GM19455 (cell line): ENCODE results near the gene RANGRF.

Experiments
- ATAC-seq: cut with Tn5 transposase; IDR thresholded peaks from one replicate; pipeline ENCODE4 v1.9.1; 2021; ENCODE audit not compliant: unreplicated experiment

Gene RANGRF

DNA sequence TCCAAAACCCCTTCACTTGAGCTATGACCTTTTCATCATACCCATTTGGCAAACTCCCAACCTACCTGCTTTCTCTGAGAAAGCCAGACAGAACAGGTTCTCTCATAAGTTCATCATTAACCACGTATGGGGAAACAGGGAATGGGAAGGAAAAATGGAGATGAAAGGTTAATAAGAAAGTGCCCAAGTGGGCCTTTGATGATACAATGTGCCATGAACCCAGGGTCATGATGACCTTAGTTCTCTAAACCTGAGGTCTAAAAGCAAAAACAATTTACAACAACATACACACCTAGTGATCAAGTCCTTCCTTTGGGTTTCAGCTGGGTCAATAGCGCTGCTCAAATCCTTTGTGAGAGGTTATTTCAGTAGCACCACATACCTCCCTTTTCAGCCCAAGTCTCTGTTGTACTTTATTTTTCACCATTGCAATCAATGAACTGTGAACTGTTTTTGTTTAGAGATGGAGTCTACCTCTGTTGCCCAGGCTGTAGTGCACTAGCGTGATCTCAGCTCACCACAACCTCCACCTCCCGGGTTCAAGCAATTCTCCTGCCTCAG is 14.5 kb upstream of the RANGRF start:
- ATAC-seq: no peak

DNA sequence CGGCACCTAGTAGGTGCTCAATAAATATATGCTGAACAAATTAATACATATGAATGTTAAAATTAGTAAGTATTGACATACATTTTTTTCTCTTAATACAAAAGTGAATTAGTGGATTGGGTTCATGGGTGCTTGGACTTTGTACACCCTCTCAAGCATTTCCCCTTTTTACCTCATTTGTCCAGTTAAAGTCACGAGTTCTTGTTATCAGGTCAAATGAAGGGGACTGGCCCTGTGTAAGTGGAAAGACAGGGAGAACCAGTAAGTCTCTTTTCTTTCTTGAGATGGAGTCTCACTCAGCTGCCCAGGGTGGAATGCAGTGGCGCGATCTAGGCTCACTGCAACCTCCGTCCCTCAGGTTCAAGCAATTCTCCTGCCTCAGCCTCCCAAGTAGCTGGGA is 13.7 kb upstream of the RANGRF start:
- no peak for ATAC-seq

DNA sequence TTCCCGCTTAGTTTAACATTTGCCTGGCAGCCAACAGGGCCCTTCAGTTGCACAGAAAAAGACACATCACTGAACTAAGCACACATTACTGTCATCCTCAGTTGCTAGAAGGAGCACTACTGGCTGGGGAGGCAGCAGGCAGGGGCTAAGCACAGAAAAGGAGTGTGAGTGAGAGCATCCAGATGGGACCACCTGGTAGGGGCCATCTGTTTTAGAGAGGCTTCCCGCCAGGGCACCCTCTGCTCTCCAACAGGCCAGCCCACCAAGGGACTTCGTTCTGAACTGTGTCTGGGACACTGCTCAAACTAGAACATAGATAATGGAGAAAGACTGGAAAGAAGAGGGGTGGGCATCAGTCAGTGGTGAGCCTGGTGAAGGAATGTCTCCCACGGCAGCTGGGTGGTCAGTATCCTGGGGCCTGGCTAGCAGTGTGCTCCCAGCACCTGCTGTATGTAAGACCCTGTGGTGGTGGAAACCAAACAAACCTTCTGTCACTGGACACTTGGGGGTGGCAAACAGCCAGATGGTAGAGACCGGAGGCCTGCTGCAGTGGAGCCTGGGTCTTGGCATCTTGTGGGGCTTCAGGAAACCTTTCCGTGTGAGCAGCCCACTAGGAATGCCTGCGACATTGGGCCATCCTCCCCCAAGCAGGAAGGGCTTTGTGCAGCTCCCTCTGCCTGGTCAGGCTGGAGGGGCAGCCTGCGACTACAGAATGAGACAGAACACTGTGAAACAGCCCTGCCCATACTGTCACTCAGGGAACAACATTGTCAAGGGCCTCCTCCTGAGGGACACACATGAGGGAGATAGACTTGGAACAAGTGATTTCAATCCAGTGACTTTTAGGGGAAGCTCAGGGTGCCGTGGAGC is 12.8 kb upstream of the RANGRF start:
- ATAC-seq: no peak

DNA sequence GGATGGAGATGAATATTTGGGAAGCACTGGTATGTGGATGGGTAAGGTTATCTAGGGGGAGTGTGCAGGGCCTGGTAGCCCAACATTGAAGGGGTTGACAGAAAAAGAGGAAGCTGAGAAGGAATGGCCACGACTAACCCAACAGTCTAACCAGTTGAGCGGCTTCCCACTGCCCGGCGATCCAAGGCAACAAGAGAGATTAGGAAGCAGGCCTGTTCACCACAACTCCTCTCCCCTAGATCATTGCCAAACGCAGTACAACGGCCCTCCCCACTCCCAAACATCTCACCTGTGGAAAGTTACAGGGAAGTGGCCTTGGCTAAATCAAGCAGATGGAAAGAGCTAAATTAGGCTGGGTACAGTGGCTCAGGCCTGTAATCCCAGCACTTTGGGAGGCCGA is 11.2 kb upstream of the RANGRF start:
- no peak for ATAC-seq

DNA sequence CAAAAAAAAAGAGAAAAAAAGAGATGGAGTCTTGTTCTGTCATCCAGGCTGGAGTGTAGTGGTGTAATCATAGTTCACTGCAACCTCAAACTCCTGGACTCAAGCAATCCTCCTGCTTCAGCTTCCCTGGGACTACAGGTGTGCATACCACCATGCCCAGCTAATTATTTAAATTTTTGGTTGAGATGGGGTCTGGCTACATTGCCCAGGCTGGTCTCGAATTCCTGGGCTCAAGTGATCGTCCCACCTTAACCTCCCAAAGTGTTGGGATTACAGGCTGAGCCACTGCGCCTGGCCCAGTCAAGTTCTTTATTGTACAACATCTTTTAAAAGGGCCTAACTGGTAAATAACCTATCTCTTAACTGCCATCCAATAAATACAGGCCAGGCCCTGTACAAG is 6.1 kb upstream of the RANGRF start:
- no peak for ATAC-seq

DNA sequence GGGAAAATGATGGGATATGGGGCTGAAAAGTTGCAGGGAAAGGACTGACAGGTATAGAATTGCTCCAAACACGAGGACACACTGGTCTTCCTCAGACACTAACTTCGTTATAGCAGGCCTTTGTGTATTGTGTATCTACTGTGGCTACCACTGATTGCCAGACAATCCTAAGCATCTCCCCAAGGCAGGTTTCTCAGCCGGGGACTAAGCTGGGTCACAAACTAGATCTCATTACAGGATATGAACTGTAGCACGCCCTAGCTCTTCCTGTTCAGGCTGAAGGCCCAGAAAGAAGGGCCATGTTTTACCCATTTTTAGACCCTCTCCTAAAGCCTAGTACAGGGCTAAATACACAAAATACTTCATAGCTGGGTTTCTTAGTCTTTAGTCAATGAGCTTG is 5.1 kb upstream of the RANGRF start:
- no peak for ATAC-seq

DNA sequence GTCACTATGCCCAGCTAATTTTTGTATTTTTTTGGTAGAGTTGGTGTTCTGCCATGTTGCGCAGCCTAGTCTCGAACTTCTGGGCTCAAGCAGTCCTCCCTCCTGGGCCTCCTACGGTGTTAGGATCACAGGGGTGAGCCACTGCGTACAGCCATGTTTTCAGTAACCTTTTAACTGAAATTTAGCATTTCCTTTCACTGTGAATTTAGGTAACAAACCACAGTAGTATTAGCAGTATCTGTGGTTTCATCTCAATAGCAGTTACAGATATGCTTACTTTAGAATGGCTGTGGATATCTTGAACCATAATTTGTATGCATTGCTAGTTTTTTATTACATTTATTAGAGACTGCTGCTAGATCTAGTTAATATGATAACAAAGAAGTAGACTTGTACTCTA is 4.3 kb upstream of the RANGRF start:
- ATAC-seq: no peak

DNA sequence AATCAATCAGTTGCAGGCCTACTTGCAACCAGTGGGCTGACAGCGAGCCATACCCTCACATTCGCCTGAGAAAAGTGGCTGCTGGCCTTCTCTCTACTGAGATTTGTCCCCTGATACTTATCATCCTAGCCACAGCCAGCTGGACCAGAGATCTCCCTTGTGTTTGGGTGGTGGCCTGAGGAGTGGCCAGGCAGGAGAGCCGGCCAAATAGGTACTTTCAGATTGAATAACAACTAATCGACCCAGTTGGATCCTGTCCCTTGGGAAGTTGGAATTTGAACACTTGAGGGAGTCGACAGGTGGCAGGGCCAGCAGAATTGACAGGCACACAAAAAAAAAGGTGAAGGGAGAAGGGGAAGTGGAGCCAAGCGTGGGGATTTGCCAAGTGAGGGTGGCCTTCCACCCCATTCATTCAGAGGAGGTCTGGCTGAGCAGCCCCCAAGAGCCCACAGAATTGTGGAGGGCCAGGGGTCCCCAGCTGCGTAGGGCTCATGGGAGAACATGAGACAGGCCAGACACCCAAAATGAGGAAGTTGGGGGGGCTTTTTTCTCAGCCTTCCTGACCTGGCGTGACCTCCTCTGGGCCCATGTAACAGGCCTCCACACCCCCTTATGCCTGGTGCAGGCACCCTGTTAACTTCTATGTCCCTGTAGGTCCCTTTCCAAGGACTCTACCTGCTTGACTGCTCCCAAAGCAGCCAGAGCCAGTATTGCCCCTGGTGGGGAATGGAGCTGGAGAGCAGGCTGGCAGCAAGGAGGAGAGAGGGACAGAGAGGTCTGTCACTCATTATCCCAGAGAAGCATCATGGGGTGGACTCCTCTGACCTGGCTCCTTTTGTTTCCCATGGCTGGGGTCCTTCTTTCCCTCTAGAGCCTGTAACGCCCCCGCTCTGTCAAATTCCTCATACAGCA is 2.9 kb upstream of the RANGRF start:
- ATAC-seq: no peak

DNA sequence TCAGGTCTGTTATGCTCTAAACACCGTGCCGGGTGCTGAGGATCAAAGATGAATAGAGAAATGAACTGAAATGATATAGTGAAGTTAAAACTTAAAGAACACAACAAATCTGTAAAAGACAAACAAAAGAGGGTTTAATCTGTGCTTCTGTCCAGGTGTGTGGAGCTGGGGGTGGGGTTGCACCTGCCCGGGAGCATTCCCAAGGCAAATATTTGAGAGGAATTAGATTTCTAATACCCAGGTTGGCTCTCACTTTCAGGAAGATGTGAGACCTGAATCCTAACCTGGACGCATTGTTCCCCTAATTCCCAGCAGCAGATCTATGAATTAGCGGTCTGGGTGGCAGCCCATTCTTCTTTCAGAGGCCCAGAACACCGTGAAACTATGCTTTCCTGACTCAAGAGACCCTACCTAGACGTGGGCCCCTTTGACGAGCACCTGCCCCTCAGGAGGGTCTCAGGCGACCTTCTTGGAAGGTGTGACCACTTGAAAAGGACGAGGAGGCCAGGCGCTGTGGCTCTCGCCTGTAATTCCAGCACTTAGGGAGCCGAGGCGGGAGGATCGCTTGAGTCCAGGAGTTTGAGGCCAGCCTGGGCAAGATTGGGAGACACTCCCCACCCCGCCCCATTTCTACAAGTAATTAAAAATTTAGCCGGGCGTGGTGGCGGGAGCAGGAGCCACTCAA is 677 bp upstream of the RANGRF start:
- ATAC-seq: no peak

DNA sequence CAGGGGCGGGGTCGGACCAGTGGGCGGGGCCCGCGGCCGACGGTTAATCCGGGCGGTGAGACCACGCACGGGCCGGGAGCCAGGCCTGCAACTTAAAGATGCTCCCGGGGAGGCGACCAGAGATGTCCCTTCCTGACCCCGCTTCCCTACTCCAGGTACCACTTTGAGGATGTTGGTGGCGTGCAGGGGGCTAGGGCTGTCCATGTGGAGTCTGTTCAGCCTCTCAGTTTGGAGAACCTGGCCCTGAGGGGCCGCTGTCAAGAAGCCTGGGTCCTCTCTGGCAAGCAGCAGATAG is 580 bp downstream of the RANGRF start:
- ATAC-seq: no peak

DNA sequence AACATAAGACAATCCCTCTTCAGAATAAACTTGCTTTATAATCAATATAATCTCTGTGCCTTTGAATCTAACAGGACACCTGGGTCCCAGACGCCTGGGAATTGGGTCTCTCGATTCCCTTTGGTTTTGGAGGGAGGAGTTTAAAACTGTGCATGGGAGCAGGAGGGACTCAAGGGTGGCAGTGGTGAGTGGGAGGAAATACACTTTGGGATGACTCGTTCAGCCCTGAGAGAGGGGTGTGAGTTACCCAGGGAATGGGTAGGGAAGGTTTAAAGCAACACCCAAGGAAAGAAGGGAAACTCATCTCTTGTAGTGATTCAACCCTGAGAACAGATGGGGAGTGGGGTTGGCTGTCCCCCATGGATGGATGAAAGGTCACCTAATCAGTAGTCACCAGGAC is 1.6 kb downstream of the RANGRF start:
- ATAC-seq: no peak

DNA sequence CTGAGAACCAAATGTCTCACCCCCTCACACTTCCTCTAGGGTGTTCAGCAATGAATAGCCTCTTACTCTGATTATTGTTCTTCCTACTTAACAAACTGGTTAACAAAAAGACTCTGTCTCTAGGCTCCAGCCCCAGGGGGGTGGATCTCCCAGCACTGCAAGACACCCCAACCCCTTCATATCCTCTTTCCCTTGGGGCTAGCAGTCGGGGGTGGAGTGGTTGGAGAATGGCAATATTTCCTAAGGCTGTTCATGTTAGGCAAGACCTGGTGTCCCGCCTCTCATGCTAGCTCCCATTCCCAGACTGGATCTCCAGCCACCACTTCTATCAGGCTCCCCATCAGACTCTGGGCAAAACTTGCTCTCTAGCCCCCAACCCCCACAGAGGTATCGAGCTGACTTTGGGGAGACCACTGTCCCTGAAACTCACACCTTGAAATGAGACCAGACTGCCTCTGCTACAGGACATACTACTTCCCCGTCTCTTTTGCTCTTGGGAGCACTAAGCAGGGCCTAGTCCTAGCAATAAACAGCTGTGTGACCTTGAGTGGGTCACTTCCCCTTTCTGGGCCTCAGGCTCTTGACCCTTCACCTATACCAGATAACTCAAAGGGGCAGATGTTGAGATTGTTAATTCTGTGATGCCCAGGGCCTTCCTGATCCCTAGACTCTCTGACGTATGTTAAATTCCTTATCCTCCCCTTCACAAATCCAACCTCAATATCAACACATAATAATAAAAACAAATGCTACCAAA is 4.3 kb downstream of the RANGRF start:
- ATAC-seq: no peak

DNA sequence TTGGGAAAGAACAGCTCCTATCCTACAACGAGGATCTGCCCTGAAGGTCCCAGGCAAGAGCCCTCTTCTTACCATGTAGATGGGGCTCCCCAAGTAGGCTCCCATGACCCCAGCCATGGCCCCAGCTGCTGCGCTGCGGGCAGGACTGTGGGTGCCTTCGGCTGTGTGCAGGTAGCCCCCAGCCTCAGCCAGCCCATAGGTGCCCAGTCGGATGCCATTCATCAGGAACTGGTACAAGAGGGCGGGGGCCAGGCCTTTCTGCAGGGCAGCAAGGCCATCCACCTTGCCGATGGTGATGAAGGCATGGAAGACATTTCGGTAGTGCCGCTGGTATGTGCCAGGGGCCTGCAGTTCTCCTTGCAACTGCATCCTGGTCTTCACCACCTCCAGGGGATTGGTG is 5.9 kb downstream of the RANGRF start:
- ATAC-seq: no peak

DNA sequence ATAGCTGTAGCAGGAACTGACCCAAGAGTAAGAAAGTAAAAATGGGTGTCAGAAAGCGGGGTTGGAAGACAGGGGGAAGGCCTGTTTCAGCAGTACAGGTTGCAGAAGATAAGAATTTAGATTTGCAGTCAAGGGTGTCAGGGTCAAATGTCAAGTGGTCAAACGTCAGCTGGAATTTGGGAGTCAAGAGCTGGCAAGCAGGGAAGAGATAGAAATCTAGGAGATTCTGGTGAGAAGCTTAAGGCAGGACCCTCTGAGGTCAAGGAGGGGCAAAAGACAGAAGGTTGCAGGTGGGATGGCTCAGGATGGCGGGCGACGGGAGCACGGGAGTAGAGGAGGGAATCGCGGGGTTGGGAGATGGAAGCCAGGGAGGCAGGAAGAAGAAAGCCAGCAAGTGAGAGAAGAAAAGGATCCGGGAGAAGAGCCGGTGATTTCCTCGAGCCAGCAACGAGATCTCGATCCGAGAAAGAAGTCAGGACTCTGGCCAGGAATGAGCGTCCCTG is 6.4 kb downstream of the RANGRF start:
- no peak for ATAC-seq

DNA sequence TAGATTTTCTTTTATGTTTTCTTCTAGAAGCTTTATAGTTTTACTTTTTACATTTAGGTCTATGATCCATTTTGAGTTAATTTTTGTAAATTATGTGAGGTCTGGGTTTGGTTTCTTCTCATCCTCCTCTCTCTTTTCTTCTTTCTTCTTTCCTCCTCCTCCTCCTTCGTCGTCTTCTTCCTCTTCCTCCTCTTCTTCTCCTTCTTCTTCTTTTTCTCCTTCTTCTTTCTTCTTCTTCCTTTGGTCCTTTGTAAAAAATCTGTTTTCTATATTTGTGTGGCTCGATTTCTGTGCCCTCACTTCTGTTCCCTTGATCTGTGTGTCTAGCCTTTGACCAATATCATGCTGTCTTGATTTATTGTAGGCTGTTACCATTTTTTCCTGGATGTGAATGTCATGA is 11.8 kb downstream of the RANGRF start:
- ATAC-seq: no peak

DNA sequence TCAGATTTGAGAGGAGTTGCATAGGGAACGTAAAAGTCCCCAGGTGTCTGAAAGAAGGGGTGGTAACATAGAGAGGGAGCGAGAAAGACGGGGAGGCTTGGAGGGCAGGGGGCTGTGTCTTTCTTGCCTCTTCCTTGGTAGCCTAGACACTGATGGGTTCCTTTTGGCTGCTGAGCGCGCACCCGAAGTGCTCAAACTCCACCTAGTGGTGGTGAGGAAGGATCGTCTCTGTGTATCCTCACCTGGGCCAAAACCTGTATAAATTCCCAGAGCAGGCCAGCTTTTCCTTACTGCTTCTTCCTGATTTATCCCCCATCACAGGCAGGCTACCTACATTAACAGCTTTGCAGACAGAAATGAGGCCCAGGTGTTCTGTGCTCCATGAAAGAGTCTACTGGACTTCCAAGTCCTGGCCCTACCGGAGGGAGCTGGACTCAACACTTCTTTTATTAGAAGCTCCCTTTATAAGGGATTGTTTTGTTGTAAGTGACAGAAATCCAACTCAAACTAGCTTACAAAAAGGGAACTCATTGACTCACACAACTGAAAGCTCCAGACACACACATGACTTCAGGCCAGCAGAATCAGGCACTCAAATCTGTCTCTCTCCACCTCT is 12.3 kb downstream of the RANGRF start:
- ATAC-seq: no peak

DNA sequence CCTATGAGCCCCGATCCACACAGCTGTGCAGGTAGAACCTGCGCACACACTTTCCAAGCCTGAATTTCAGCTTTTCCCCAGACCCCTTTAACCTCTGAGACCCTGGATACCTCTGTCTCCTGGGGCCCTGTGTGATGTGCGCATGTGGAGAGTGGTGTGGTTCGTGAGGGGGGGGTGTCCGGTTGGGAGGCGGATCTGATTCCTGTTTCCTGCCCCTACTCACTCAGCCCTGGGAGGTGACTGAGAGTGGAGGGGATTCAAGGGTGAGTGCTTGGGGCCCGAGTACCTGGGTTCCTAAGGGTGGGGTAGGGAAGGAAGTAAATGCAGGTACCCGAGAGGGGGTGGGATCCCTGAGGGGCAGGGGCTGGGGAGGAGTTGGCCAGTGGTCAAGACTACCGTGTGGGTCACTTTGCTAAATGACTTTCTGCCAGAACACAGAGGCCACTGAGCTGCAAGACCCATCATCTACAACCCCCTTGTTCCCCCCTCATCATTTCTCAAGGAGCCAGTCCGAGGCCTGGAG is 22.2 kb downstream of the RANGRF start:
- no peak for ATAC-seq

DNA sequence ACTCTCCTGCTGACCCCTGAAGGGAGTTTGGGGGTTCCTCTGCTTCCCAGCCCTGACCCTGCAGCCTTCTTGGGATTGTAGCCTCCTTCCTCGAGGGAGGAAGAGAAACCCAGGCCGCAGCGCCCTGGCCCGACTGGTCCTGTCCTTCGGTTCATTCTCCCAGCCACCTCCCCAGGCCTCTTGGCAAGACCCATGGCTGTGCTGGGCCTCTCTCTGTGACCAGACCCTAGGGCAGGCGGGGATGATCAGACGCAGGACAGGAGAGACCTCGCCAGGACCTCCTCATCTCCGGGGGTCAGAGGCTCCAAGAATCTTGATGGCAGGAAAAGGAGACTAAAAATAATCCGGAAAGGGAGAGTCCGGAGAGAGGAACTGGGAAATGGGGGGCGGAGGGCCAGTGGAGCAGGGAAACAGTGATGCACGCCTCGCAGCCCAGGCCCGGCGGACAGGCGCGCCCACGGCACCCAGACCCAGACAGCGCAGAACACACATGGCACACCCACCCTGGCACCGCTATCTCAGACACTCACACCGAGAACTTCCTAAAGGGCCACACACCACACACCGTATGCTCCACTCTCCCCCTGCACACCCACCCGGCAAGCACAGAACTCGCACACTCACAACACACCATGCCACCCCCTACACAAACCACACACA is 22.8 kb downstream of the RANGRF start:
- ATAC-seq: no peak

DNA sequence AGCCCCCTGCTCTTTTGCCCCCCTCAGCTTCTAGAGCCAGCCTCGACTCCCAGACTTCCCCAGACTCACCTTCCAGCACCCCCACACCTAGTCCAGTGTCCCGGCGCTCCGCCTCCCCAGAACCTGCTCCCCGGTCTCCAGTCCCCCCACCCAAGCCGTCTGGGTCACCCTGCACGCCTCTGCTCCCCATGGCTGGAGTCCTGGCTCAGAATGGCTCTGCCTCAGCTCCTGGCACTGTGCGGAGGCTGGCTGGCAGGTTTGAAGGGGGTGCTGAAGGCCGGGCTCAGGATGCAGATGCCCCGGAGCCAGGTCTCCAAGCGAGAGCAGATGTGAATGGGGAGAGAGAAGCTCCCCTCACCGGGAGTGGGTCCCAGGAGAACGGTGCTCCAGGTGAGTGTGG is 23.8 kb downstream of the RANGRF start:
- no peak for ATAC-seq
